ENCODE measurements around the gene TNKS1BP1. TPM values are rescaled to one million over a fixed set of nuclear protein-coding genes. Genes with fewer than 3 reads are reported as not detected.

TNKS1BP1 gene
- total RNA-seq, 1 experiment from 2014 or later = 94.6 TPM

- no peaks in the 10 kb centered on the region for H3K4me1 ChIP-seq (ENCODE audit: control insufficient read depth, insufficient read depth, low read length)
- DNase-seq (ENCODE audit: low read depth, low spot score) (no peak), ATAC-seq (no peak)
- BruUV-seq (replicated peaks) = no TSS peak
- H3K27me3 ChIP-seq (ENCODE audit: control insufficient read depth, insufficient read depth, low read length) = no peaks in the 10 kb centered on the region
- H3K4me3 ChIP-seq (ENCODE audit: low read depth in 2 of 2, low read length in 2 of 2) = no peak overlapping the region
- POLR2A ChIA-PET = no interaction called here
- no peak overlapping the region for H3K27ac ChIP-seq (ENCODE audit: low read length)
- TF ChIP-seq SIN3A (IDR thresholded peaks at IDR 0.05; ENCODE audit: borderline replicate concordance, insufficient read depth, low read depth, low read length) = no peak
- TF ChIP-seq CTCF (IDR thresholded peaks at IDR 0.05) = no peak
- no peak for TF ChIP-seq TCF7L2 (IDR thresholded peaks at IDR 0.05; ENCODE audit: low read depth, low read length)
- TF ChIP-seq REST (IDR thresholded peaks at IDR 0.05; ENCODE audit: insufficient read depth in 1 of 2, low read depth in 2 of 2, low read length in 1 of 2) = no peak
- no peak for TF ChIP-seq POLR2AphosphoS5 (IDR thresholded peaks at IDR 0.05; ENCODE audit: low read depth, low read length)
- CTCF ChIA-PET = no interaction called here
- intact Hi-C loops (cut with micrococcal nuclease; ENCODE audit: unreplicated experiment) = no loop called here
- no peaks in the 10 kb centered on the region for H3K36me3 ChIP-seq (ENCODE audit: control insufficient read depth, insufficient read depth, low read length)
- in situ Hi-C loops (cut with HindIII; ENCODE audit: low pct_unique_long_range_greater_than_20kb, low sequenced_read_pairs) = no loop called here
- H3K9me3 ChIP-seq (ENCODE audit: control insufficient read depth, insufficient read depth, low read depth, low read length) = no peaks in the 10 kb centered on the region
Observed at GRCh38 chr11:57266157-57266556, 58.6 kb downstream of the TNKS1BP1 start.

- no TSS peak for BruUV-seq (replicated peaks)
- Histone ChIP-seq H3K27me3 (ENCODE audit: control insufficient read depth, insufficient read depth, low read length) (no peaks in the 10 kb centered on the region), H3K36me3 (ENCODE audit: control insufficient read depth, insufficient read depth, low read length) (no peaks in the 10 kb centered on the region), H3K27ac (ENCODE audit: low read length) (no peak overlapping the region), H3K4me1 (ENCODE audit: control insufficient read depth, insufficient read depth, low read length) (no peaks in the 10 kb centered on the region), H3K9me3 (ENCODE audit: control insufficient read depth, insufficient read depth, low read depth, low read length) (no peaks in the 10 kb centered on the region), H3K4me3 (ENCODE audit: low read depth in 2 of 2, low read length in 2 of 2) (no peak overlapping the region)
- ATAC-seq (no peak), DNase-seq (ENCODE audit: low read depth, low spot score) (no peak)
- TF ChIP-seq TCF7L2 (IDR thresholded peaks at IDR 0.05; ENCODE audit: low read depth, low read length) (no peak), CTCF (IDR thresholded peaks at IDR 0.05) (no peak), SIN3A (IDR thresholded peaks at IDR 0.05; ENCODE audit: borderline replicate concordance, insufficient read depth, low read depth, low read length) (no peak), REST (IDR thresholded peaks at IDR 0.05; ENCODE audit: insufficient read depth in 1 of 2, low read depth in 2 of 2, low read length in 1 of 2) (no peak), POLR2AphosphoS5 (IDR thresholded peaks at IDR 0.05; ENCODE audit: low read depth, low read length) (no peak)
- intact Hi-C loops (cut with micrococcal nuclease; ENCODE audit: unreplicated experiment) (no loop called here), in situ Hi-C loops (cut with HindIII; ENCODE audit: low pct_unique_long_range_greater_than_20kb, low sequenced_read_pairs) (no loop called here)
- POLR2A ChIA-PET = no interaction called here
- CTCF ChIA-PET = no interaction called here
Observed at GRCh38 chr11:57263351-57263750, 61.4 kb downstream of the TNKS1BP1 start.
